ENCODE results near the gene SLX9.

SLX9 gene

GRCh38 chr21:44951186-44951915, 11.5 kb downstream of the SLX9 start:
- Histone ChIP-seq H3K36me3 (ENCODE audit: low read depth) (peaks cover 31% of the 10 kb centered on the region), H3K4me3 (ENCODE audit: severe bottlenecking) (no peak overlapping the region), H3K9me3 (ENCODE audit: severe bottlenecking) (no peaks in the 10 kb centered on the region), H3K27ac (ENCODE audit: poor library complexity, severe bottlenecking) (no peak overlapping the region), H3K4me1 (ENCODE audit: insufficient read depth, poor library complexity, severe bottlenecking) (peaks cover 8% of the 10 kb centered on the region), H3K27me3 (ENCODE audit: insufficient read depth, poor library complexity, severe bottlenecking) (no peaks in the 10 kb centered on the region)
- DNase-seq (ENCODE audit: low spot score) (no peak), ATAC-seq (ENCODE audit: low read depth) (no peak)
- TF ChIP-seq, protein P1, sequence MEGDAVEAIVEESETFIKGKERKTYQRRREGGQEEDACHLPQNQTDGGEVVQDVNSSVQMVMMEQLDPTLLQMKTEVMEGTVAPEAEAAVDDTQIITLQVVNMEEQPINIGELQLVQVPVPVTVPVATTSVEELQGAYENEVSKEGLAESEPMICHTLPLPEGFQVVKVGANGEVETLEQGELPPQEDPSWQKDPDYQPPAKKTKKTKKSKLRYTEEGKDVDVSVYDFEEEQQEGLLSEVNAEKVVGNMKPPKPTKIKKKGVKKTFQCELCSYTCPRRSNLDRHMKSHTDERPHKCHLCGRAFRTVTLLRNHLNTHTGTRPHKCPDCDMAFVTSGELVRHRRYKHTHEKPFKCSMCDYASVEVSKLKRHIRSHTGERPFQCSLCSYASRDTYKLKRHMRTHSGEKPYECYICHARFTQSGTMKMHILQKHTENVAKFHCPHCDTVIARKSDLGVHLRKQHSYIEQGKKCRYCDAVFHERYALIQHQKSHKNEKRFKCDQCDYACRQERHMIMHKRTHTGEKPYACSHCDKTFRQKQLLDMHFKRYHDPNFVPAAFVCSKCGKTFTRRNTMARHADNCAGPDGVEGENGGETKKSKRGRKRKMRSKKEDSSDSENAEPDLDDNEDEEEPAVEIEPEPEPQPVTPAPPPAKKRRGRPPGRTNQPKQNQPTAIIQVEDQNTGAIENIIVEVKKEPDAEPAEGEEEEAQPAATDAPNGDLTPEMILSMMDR (IDR thresholded peaks at IDR 0.05; ENCODE audit: poor library complexity, severe bottlenecking), result no peak

DNA sequence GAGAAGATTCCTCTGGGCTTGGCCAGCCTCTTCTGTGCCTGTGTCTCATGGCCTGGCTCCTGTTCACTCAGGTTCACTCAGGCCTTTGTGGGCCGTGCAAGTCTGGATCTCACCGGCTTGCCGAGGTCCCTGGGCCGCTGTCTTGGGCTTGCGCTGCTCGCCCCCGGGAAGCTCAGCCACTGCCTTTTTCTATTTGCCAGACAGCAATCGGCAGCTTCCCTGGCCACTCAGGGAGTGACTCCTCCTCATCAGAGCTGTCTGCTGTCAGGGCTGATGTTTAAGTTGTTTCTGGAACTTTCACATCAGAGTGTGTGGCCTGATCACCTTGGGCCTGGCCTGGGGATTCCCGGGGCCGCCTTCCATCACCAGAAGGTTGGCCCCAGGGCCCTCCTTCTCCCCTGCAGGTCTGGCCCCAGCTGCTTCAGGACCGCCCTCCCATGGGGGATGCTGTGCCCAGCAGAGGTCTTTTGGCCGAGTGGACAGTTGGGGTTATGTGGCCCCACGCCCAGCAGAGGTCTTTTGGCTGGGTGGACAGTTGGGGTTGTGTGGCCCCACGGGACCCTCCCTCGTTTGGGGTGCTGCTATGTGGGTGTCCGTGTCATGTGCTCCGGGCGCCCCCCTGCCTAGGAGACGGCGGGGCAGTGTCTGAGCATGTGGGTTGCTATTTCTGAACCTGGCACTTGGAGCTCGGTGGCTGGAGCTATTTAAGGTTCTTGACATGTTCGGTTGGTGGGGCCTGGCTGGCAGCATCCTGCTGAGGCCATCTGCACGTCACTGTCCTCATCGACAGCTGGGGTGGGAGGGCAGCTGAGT, 12.5 kb downstream of the SLX9 start:
- TF ChIP-seq, protein P1 (IDR thresholded peaks at IDR 0.05; ENCODE audit: poor library complexity, severe bottlenecking), result no peak
- H3K4me1 ChIP-seq (ENCODE audit: insufficient read depth, poor library complexity, severe bottlenecking), result peaks cover 3% of the 10 kb centered on the region
- H3K27ac ChIP-seq (ENCODE audit: poor library complexity, severe bottlenecking), result no peak overlapping the region
- no peaks in the 10 kb centered on the region for H3K9me3 ChIP-seq (ENCODE audit: severe bottlenecking)
- no peak overlapping the region for H3K4me3 ChIP-seq (ENCODE audit: severe bottlenecking)
- no peaks in the 10 kb centered on the region for H3K27me3 ChIP-seq (ENCODE audit: insufficient read depth, poor library complexity, severe bottlenecking)
- ATAC-seq (ENCODE audit: low read depth) (no peak), DNase-seq (ENCODE audit: low spot score) (no peak)
- peaks cover 38% of the 10 kb centered on the region for H3K36me3 ChIP-seq (ENCODE audit: low read depth)

DNA sequence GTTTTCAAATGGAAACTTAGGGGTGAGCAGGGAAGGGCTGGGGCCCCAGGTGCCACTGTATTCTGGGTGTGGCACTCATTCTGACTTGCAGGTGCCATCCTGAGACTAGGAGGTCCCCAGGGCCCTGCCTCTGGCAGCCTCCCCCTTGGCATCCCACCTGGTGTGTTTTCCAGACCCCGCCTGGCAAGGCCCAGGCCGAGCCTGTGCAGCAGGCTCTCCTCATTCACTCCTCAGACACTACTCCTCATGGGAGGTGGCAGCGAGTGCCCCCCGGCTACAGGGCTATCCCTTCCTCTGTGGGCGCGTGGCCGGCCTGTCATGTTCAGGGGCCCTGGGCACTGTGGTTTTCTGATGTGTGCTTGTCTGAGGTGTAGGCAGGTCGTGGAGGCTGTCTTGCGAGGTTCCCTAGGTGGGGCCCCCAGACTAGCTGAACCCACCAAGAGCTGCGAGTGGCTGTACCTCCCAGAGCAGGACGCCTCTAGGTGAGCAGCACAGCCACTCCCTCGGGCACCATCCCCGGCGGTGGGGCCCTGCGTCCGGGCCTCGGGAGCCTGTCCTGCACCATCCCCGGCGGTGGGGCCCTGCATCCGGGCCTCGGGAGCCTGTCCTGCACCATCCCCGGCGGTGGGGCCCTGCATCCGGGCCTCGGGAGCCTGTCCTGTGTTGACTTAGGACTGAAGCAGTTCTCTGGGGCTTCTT, 13.2 kb downstream of the SLX9 start:
- Histone ChIP-seq H3K36me3 (ENCODE audit: low read depth) (peaks cover 46% of the 10 kb centered on the region), H3K4me1 (ENCODE audit: insufficient read depth, poor library complexity, severe bottlenecking) (no peaks in the 10 kb centered on the region), H3K9me3 (ENCODE audit: severe bottlenecking) (no peaks in the 10 kb centered on the region), H3K4me3 (ENCODE audit: severe bottlenecking) (no peak overlapping the region), H3K27me3 (ENCODE audit: insufficient read depth, poor library complexity, severe bottlenecking) (no peaks in the 10 kb centered on the region), H3K27ac (ENCODE audit: poor library complexity, severe bottlenecking) (no peak overlapping the region)
- TF ChIP-seq, protein P1 (IDR thresholded peaks at IDR 0.05; ENCODE audit: poor library complexity, severe bottlenecking), result no peak
- ATAC-seq (ENCODE audit: low read depth) (no peak), DNase-seq (ENCODE audit: low spot score) (no peak)

DNA sequence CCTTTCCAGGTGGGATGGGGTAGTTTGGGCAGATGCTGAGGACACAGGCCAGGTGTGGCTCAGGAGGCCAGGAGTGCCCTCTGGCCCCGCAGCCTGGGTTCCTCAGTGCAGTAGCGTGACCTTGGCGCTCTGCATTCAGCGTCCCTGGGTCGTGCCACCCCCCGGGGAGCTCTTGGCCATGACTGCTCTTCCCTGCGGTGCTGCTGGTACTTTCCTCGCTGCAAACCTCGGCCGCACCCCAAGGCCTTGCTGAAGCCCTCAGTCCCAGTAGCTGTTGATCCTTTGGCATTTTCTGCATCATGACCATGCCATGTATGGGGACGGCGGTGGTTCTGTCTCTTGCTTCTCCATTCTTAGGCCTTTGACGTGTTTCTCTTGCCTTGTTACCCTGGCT, 13.8 kb downstream of the SLX9 start:
- TF ChIP-seq, protein P1 (IDR thresholded peaks at IDR 0.05; ENCODE audit: poor library complexity, severe bottlenecking), result no peak
- no peak for DNase-seq (ENCODE audit: low spot score)
- no peak overlapping the region for H3K4me3 ChIP-seq (ENCODE audit: severe bottlenecking)
- no peaks in the 10 kb centered on the region for H3K4me1 ChIP-seq (ENCODE audit: insufficient read depth, poor library complexity, severe bottlenecking)
- no peak overlapping the region for H3K27ac ChIP-seq (ENCODE audit: poor library complexity, severe bottlenecking)
- no peaks in the 10 kb centered on the region for H3K9me3 ChIP-seq (ENCODE audit: severe bottlenecking)
- peaks cover 50% of the 10 kb centered on the region for H3K36me3 ChIP-seq (ENCODE audit: low read depth)
- no peak for ATAC-seq (ENCODE audit: low read depth)
- H3K27me3 ChIP-seq (ENCODE audit: insufficient read depth, poor library complexity, severe bottlenecking), result no peaks in the 10 kb centered on the region

Data from RWPE2 (cell line).